GM23248 (cell line): Measurements from ENCODE around the gene COLEC11. TPM values are rescaled to one million over a fixed set of nuclear protein-coding genes. Genes with fewer than 3 reads are reported as not detected.
A peak's percentile ranks its signal among the peaks of the same experiment; 100 is the strongest.

Experiments used
- DNase-seq: peaks from one replicate; pipeline ENCODE4 v3.0.0-alpha.2; 2015
- H2AFZ ChIP-seq: fragments of 200-600 bp; sonication (generic); 2 replicates; pipeline ENCODE4 v1.6.1; 2016; ENCODE audit warnings: antibody characterized with exemption
- H3F3A ChIP-seq: fragments of 200-600 bp; sonication (generic); 2 replicates; pipeline ENCODE4 v1.6.1; 2016; ENCODE audit warnings: mild to moderate bottlenecking, antibody characterized with exemption, mixed run types; ENCODE audit not compliant: insufficient read depth
- H3K27ac ChIP-seq: fragments of 200-600 bp; sonication (generic); 2 replicates; pipeline ENCODE4 v1.5.1; 2016; ENCODE audit warnings: mild to moderate bottlenecking
- H3K27me3 ChIP-seq: fragments of 200-600 bp; sonication (generic); replicated peaks from 2 replicates; pipeline ENCODE4 v1.6.1; 2016; ENCODE audit warnings: mild to moderate bottlenecking; ENCODE audit not compliant: insufficient read depth
- H3K36me3 ChIP-seq: fragments of 200-600 bp; sonication (generic); 2 replicates; pipeline ENCODE4 v1.6.1; 2016; ENCODE audit warnings: low read depth, mild to moderate bottlenecking
- H3K4me1 ChIP-seq: fragments of 200-600 bp; sonication (generic); 2 replicates; pipeline ENCODE4 v1.6.1; 2016; ENCODE audit warnings: mild to moderate bottlenecking; ENCODE audit not compliant: insufficient read depth
- H3K4me2 ChIP-seq: fragments of 200-600 bp; sonication (generic); one replicate; pipeline ENCODE4 v1.6.1; 2016; ENCODE audit warnings: mild to moderate bottlenecking; ENCODE audit not compliant: unreplicated experiment
- H3K4me3 ChIP-seq: fragments of 200-600 bp; sonication (generic); 2 replicates; pipeline ENCODE4 v1.5.1; 2016; ENCODE audit warnings: mild to moderate bottlenecking
- H3K79me2 ChIP-seq: fragments of 200-600 bp; sonication (generic); 2 replicates; pipeline ENCODE4 v1.6.1; 2016; ENCODE audit warnings: mild to moderate bottlenecking; ENCODE audit not compliant: insufficient read depth
- H3K9ac ChIP-seq: fragments of 200-600 bp; sonication (generic); 2 replicates; pipeline ENCODE4 v1.6.1; 2016; ENCODE audit warnings: mild to moderate bottlenecking
- H3K9me2 ChIP-seq: fragments of 200-600 bp; sonication (generic); 2 replicates; pipeline ENCODE4 v1.6.1; 2016; ENCODE audit warnings: mixed run types, mild to moderate bottlenecking, moderate library complexity; ENCODE audit not compliant: insufficient read depth
- H3K9me3 ChIP-seq: fragments of 200-600 bp; sonication (generic); one replicate; pipeline ENCODE4 v1.6.1; 2017; ENCODE audit warnings: low read depth
- H4K20me1 ChIP-seq: fragments of 200-600 bp; sonication (generic); 2 replicates; pipeline ENCODE4 v1.6.0; 2016; ENCODE audit not compliant: insufficient read depth
- EZH2 ChIP-seq: fragments of 200-600 bp; sonication (generic); IDR thresholded peaks from 2 replicates; pipeline ENCODE4 v1.6.1; 2018; ENCODE audit warnings: antibody characterized with exemption, mild to moderate bottlenecking; ENCODE audit not compliant: insufficient read depth, poor library complexity, severe bottlenecking
- EZH2phosphoT487 ChIP-seq: fragments of 200-600 bp; sonication (generic); IDR thresholded peaks from 2 replicates; pipeline ENCODE4 v1.6.1; 2018; ENCODE audit warnings: antibody characterized with exemption, moderate library complexity, mild to moderate bottlenecking, low read depth; ENCODE audit not compliant: insufficient read depth
- WGBS, 2 experiments: methylation state at CpG; one replicate each; pipeline ENCODE4 v1.1.6; 2015 to 2017; ENCODE audit warnings: low lambda C conversion rate in 2 of 2, low coverage in 1 of 2; ENCODE audit errors: missing lambda C conversion rate in 2 of 2; 5-methylcytosine and 5-hydroxymethylcytosine counted together
- in situ Hi-C: fragments of 300-500 bp; cut with MboI; formaldehyde crosslinking; loops from 2 replicates; pipeline ENCODE4 v1.15.0; 2020
- polyA plus RNA-seq: library from polyadenylated mRNA; unstranded; fragments of >200 nt; fragmentation: Nextera tagmentation; extraction: Ambion mirVana; gene quantifications from 2 replicates; pipeline ENCODE4 v1.2.1, GENCODE V29; 2016
- total RNA-seq: library from RNA; depleted of rRNA; stranded (reverse); fragments of >200 nt; shearing (Covaris generic); gene quantifications from 2 replicates; pipeline ENCODE4 v1.2.3, GENCODE V29; 2014

COLEC11 gene
- total and polyA plus RNA-seq, 2 experiments from 2014 or later: not detected

- H3K4me3 ChIP-seq: peak overlapping the region; percentile 80
- H3K27ac ChIP-seq: peak overlapping the region; percentile 93
- no peak for DNase-seq
- peaks cover 26% of the 10 kb centered on the region for H3K36me3 ChIP-seq
- H4K20me1 ChIP-seq: no peaks in the 10 kb centered on the region
- H3K9me2 ChIP-seq: no peaks in the 10 kb centered on the region
- peaks cover 60% of the 10 kb centered on the region for H3K79me2 ChIP-seq
- 1 to 2% methylated on average over 39 to 40 of the region's 40 CpGs for WGBS, 2 experiments
- in situ Hi-C loops: no loop called here
- TF ChIP-seq EZH2phosphoT487 (no peak), EZH2 (no peak)
- no peaks in the 10 kb centered on the region for H3F3A ChIP-seq
- peak overlapping the region; percentile 99 for H3K9ac ChIP-seq
- H2AFZ ChIP-seq: peak overlapping the region; percentile 62
- no peaks in the 10 kb centered on the region for H3K27me3 ChIP-seq
- H3K4me1 ChIP-seq: peaks cover 8% of the 10 kb centered on the region
- no peaks in the 10 kb centered on the region for H3K9me3 ChIP-seq
- H3K4me2 ChIP-seq: peak overlapping the region; percentile 91
These were observed 37.2 kb upstream of the COLEC11 start for GRCh38 chr2:3557639-3558204.

- H3K36me3 ChIP-seq: peaks cover 26% of the 10 kb centered on the region
- in situ Hi-C loops: no loop called here
- peak within 1 kb of the TSS; percentile 99 for H3K9ac ChIP-seq
- TF ChIP-seq EZH2phosphoT487 (no peak), EZH2 (no peak)
- H3K27ac ChIP-seq: peak within 1 kb of the TSS; percentile 93
- H3K4me2 ChIP-seq: peak within 1 kb of the TSS; percentile 95
- no peaks in the 10 kb centered on the region for H3F3A ChIP-seq
- H3K4me3 ChIP-seq: peak within 1 kb of the TSS; percentile 80
- H3K79me2 ChIP-seq: peaks cover 54% of the 10 kb centered on the region
- H2AFZ ChIP-seq: peak within 1 kb of the TSS; percentile 92
- peaks cover 8% of the 10 kb centered on the region for H3K4me1 ChIP-seq
- WGBS, 2 experiments: 1% methylated on average over 53 to 63 of the region's 67 CpGs
- DNase-seq: peak; percentile 99
- H3K27me3 ChIP-seq: no peaks in the 10 kb centered on the region
- H4K20me1 ChIP-seq: no peaks in the 10 kb centered on the region
- H3K9me3 ChIP-seq: no peaks in the 10 kb centered on the region
- H3K9me2 ChIP-seq: no peaks in the 10 kb centered on the region
These were observed 36.5 kb upstream of the COLEC11 start, which contains the start of gene RNASEH1 for GRCh38 chr2:3558205-3559014. TSS of gene RNASEH1 (minus strand) at chr2:3558333. CDS start at chr2:3558260, 73 bp downstream.

GRCh38 chr2:3563521-3563976 is 31.4 kb upstream of the COLEC11 start:
- Histone ChIP-seq H3K36me3 (no peaks in the 10 kb centered on the region), H2AFZ (no peak overlapping the region), H3K4me3 (no peak overlapping the region), H3K9ac (no peak overlapping the region), H3K4me1 (no peaks in the 10 kb centered on the region), H3K27me3 (no peaks in the 10 kb centered on the region), H3K9me2 (no peaks in the 10 kb centered on the region), H3K79me2 (0 out of 2 replicates have a peak, but pooled peaks cover 7% of the 10 kb centered on the region), H3F3A (no peaks in the 10 kb centered on the region), H3K4me2 (no peak overlapping the region), H3K27ac (no peak overlapping the region), H4K20me1 (no peaks in the 10 kb centered on the region), H3K9me3 (no peaks in the 10 kb centered on the region)
- 96 to 98% methylated on average over 5 of the region's 5 CpGs for WGBS, 2 experiments
- in situ Hi-C loops: no loop called here
- no peak for DNase-seq
- no peak for TF ChIP-seq EZH2
- no peak for TF ChIP-seq EZH2phosphoT487

- H3K4me2 ChIP-seq: no peak overlapping the region
- TF ChIP-seq EZH2phosphoT487 (no peak), EZH2 (no peak)
- 70 to 74% methylated on average over 6 of the region's 6 CpGs for WGBS, 2 experiments
These were observed 29.8 kb upstream of the COLEC11 start for GRCh38 chr2:3565117-3565516.

More at GRCh38 chr2:3565117-3565516, 29.8 kb upstream of the COLEC11 start:
- in situ Hi-C loops: no loop called here
- Histone ChIP-seq H2AFZ (no peak overlapping the region), H3K79me2 (no peaks in the 10 kb centered on the region), H3K9ac (no peak overlapping the region), H3K9me3 (no peaks in the 10 kb centered on the region), H3K9me2 (no peaks in the 10 kb centered on the region), H3K4me3 (no peak overlapping the region), H3F3A (no peaks in the 10 kb centered on the region), H4K20me1 (no peaks in the 10 kb centered on the region), H3K27me3 (no peaks in the 10 kb centered on the region), H3K27ac (no peak overlapping the region), H3K36me3 (no peaks in the 10 kb centered on the region), H3K4me1 (no peaks in the 10 kb centered on the region)
- DNase-seq: no peak
